Trophoblast cell (in vitro differentiated cells and primary cell): ENCODE data around the gene CLCNKB.

Experiments
- DNase-seq, 2 donors: peaks; one replicate each; pipeline ENCODE4 v3.0.0-alpha.2; 2016
- H2AFZ ChIP-seq: 2 replicates; pipeline ENCODE4 v1.6.1; 2013; ENCODE audit warnings: low read length, moderate library complexity, mild to moderate bottlenecking; ENCODE audit not compliant: insufficient read depth, poor library complexity
- H2AK5ac ChIP-seq: 2 replicates; pipeline ENCODE4 v1.6.1; 2013; ENCODE audit warnings: mild to moderate bottlenecking, low read length
- H2BK120ac ChIP-seq: 2 replicates; pipeline ENCODE4 v1.6.1; 2013; ENCODE audit warnings: low read length, mild to moderate bottlenecking, moderate library complexity; ENCODE audit not compliant: insufficient read depth, poor library complexity
- H2BK12ac ChIP-seq: 2 replicates; pipeline ENCODE4 v1.6.1; 2013; ENCODE audit warnings: mild to moderate bottlenecking, low read length, moderate library complexity
- H2BK5ac ChIP-seq: 2 replicates; pipeline ENCODE4 v1.6.1; 2013; ENCODE audit warnings: low read length, low read depth, moderate library complexity, mild to moderate bottlenecking; ENCODE audit not compliant: poor library complexity
- H3K14ac ChIP-seq: 2 replicates; pipeline ENCODE4 v1.6.1; 2013; ENCODE audit warnings: mild to moderate bottlenecking, low read length
- H3K18ac ChIP-seq: 2 replicates; pipeline ENCODE4 v1.6.1; 2013; ENCODE audit warnings: mild to moderate bottlenecking, low read length
- H3K23ac ChIP-seq: 2 replicates; pipeline ENCODE4 v1.6.1; 2013; ENCODE audit warnings: low read length
- H3K27ac ChIP-seq: 2 replicates; pipeline ENCODE4 v1.5.1; 2013; ENCODE audit warnings: low read depth, mild to moderate bottlenecking, inconsistent platforms, low read length, moderate library complexity
- H3K27me3 ChIP-seq: 2 replicates; pipeline ENCODE4 v1.6.1; 2013; ENCODE audit warnings: inconsistent platforms, mild to moderate bottlenecking, low read length, moderate library complexity; ENCODE audit not compliant: insufficient read depth
- H3K36me3 ChIP-seq, 2 experiments: 1 replicate in 1 of 2; 2 replicates in 1 of 2; pipeline ENCODE4 v1.6.1; 2013; ENCODE audit warnings: low read length in 2 of 2, mild to moderate bottlenecking in 2 of 2, moderate library complexity in 1 of 2; ENCODE audit not compliant: insufficient read depth in 2 of 2, control insufficient read depth in 1 of 2
- H3K4ac ChIP-seq: 2 replicates; pipeline ENCODE4 v1.6.1; 2013; ENCODE audit warnings: low read depth, mild to moderate bottlenecking, low read length, moderate library complexity
- H3K4me1 ChIP-seq, 2 experiments: 1 replicate in 1 of 2; 2 replicates in 1 of 2; pipeline ENCODE4 v1.6.1; 2013; ENCODE audit warnings: low read length in 2 of 2, mild to moderate bottlenecking in 2 of 2, moderate library complexity in 1 of 2; ENCODE audit not compliant: insufficient read depth in 2 of 2, control insufficient read depth in 1 of 2
- H3K4me2 ChIP-seq: 2 replicates; pipeline ENCODE4 v1.6.1; 2013; ENCODE audit warnings: inconsistent platforms, mild to moderate bottlenecking, low read length, moderate library complexity
- H3K4me3 ChIP-seq: 2 replicates; pipeline ENCODE4 v1.5.1; 2013; ENCODE audit warnings: mild to moderate bottlenecking, low read depth, low read length, inconsistent platforms
- H3K79me1 ChIP-seq: one replicate; pipeline ENCODE4 v1.6.1; 2013; ENCODE audit warnings: low read length
- H3K79me2 ChIP-seq: 2 replicates; pipeline ENCODE4 v1.6.1; 2013; ENCODE audit warnings: low read length, mild to moderate bottlenecking; ENCODE audit not compliant: control insufficient read depth, insufficient read depth, poor library complexity
- H3K9ac ChIP-seq: 2 replicates; pipeline ENCODE4 v1.6.1; 2013; ENCODE audit warnings: mild to moderate bottlenecking, low read length
- H3K9me3 ChIP-seq: 2 replicates; pipeline ENCODE4 v1.6.1; 2013; ENCODE audit warnings: low read depth, mild to moderate bottlenecking, control low read depth, inconsistent platforms, low read length; ENCODE audit not compliant: insufficient read depth
- H4K12ac ChIP-seq: 2 replicates; pipeline ENCODE4 v1.6.1; 2013; ENCODE audit warnings: low read depth, mild to moderate bottlenecking, low read length, moderate library complexity
- H4K8ac ChIP-seq: 2 replicates; pipeline ENCODE4 v1.6.1; 2013; ENCODE audit warnings: low read depth, mild to moderate bottlenecking, low read length, moderate library complexity
- H4K91ac ChIP-seq: one replicate; pipeline ENCODE4 v1.6.1; 2013; ENCODE audit warnings: low read depth, mild to moderate bottlenecking, low read length, moderate library complexity
- WGBS: extraction: QIAGEN DNeasy Blood & Tissue Kit; methylation state at CpG from one replicate; pipeline ENCODE4 v1.1.7; 2013; ENCODE audit warnings: missing lambda C conversion rate; ENCODE audit not compliant: insufficient read length, insufficient coverage; ENCODE audit errors: extremely low coverage; 5-methylcytosine and 5-hydroxymethylcytosine counted together

The CLCNKB gene

DNA sequence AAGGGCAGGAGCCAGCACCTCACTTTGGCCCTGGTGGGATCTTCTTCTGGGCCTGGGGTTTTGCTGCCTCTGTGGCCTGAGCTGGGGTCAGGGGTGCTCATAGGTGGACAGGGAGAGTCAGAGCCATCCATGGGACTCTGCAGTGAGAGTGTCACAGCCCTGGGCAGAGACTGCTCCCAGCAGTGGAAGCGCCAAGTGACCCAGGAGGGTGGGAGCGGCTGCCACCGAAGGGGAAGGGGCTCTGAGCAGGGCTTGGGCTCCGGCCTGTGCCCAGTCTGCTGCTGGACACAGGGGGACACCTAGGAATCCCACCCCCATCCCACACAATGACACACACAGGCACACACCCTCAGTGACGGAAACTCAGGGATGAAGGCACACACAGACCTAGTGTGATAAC lies 368 bp downstream of the CLCNKB start:
- Histone ChIP-seq H3K4me2 (no peak overlapping the region), H3K4me3 (no peak overlapping the region), H3K79me2 (no peaks in the 10 kb centered on the region), H2BK12ac (no peak overlapping the region), H3K27me3 (no peaks in the 10 kb centered on the region), H2AFZ (no peak overlapping the region), H3K9ac (no peak overlapping the region), H3K18ac (no peak overlapping the region), H3K36me3 (no peaks in the 10 kb centered on the region), H3K4ac (no peak overlapping the region), H2AK5ac (no peak overlapping the region), H3K27ac (no peak overlapping the region), H3K9me3 (no peaks in the 10 kb centered on the region), H4K12ac (no peak overlapping the region), H2BK5ac (no peak overlapping the region), H4K91ac (no peak overlapping the region), H3K23ac (no peak overlapping the region), H2BK120ac (no peak overlapping the region), H3K79me1 (peaks cover 3% of the 10 kb centered on the region), H4K8ac (no peak overlapping the region), H3K4me1 (peaks cover 2 to 4% of the 10 kb centered on the region in 2 experiments), H3K14ac (no peak overlapping the region)
- no peak for DNase-seq
- no CpG with 5 or more reads among the region's 5 CpGs for WGBS

DNA sequence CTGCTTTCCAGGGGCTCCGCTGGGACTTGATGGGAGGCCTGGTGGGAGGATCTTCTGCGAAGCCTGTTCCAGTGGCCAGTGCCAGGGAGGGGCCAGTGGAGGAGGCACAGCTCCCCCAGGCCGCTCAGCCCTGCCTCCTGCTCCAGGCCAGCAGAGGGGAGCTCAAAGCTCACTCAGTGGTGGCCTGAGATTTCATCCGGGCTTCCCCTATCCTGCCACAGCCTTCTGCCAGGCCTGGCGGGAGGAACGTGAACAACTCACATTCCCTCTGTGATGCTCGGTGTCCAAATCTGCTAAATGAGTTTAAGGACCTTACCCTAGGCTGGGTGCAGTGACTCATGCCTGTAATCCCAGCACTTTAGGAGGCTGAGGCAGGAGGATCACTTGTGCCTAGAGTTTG lies 3.3 kb downstream of the CLCNKB start:
- Histone ChIP-seq H3K9ac (no peak overlapping the region), H3K4ac (no peak overlapping the region), H3K27ac (no peak overlapping the region), H4K12ac (no peak overlapping the region), H3K23ac (no peak overlapping the region), H2BK5ac (no peak overlapping the region), H3K79me1 (peaks cover 3% of the 10 kb centered on the region), H2BK12ac (no peak overlapping the region), H3K4me1 (peaks cover 3 to 7% of the 10 kb centered on the region in 2 experiments), H3K18ac (no peak overlapping the region), H4K8ac (no peak overlapping the region), H2AFZ (no peak overlapping the region), H3K9me3 (no peaks in the 10 kb centered on the region), H2BK120ac (no peak overlapping the region), H3K4me2 (no peak overlapping the region), H3K36me3 (no peaks in the 10 kb centered on the region), H2AK5ac (no peak overlapping the region), H3K79me2 (no peaks in the 10 kb centered on the region), H3K14ac (no peak overlapping the region), H3K4me3 (no peak overlapping the region), H3K27me3 (no peaks in the 10 kb centered on the region), H4K91ac (no peak overlapping the region)
- WGBS, result no CpG with 5 or more reads among the region's 7 CpGs
- peak; percentile 50 to 78 for DNase-seq

DNA sequence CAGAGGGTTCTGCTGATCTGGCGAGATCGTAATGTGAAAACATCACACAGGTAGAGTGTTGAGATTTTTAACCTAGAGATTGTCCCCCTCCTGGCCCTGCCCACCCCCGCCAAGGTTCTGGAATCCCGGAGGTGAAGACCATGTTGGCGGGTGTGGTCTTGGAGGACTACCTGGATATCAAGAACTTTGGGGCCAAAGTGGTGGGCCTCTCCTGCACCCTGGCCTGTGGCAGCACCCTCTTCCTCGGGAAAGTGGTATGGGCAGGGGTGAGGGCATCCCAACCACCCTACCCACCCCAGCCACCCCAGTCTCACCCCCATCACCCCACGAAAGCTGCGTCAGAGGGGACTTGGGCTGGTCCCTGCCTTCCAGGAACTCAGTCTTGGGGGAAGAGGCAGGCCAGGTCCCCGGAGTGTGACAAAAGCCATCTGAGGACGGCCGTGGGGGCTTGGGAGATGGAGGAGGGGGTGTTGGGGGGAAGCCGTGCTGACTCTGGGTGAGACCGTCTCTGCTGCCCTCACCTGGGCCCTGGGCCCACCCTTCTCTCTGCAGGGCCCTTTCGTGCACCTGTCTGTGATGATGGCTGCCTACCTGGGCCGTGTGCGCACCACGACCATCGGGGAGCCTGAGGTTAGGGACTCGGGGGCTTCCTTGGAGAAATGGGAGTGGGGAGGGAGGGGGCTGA lies 4.4 kb downstream of the CLCNKB start:
- Histone ChIP-seq H3K18ac (no peak overlapping the region), H2BK5ac (no peak overlapping the region), H2AFZ (no peak overlapping the region), H3K9ac (no peak overlapping the region), H3K4ac (no peak overlapping the region), H3K4me2 (no peak overlapping the region), H3K79me1 (peaks cover 3% of the 10 kb centered on the region), H4K12ac (no peak overlapping the region), H4K91ac (no peak overlapping the region), H3K14ac (no peak overlapping the region), H3K27me3 (no peaks in the 10 kb centered on the region), H3K23ac (no peak overlapping the region), H2BK120ac (no peak overlapping the region), H2AK5ac (no peak overlapping the region), H3K4me3 (no peak overlapping the region), H2BK12ac (no peak overlapping the region), H3K79me2 (no peaks in the 10 kb centered on the region), H3K4me1 (peaks cover 3 to 7% of the 10 kb centered on the region in 2 experiments), H3K36me3 (no peaks in the 10 kb centered on the region), H3K27ac (no peak overlapping the region), H3K9me3 (no peaks in the 10 kb centered on the region), H4K8ac (no peak overlapping the region)
- WGBS, result no CpG with 5 or more reads among the region's 19 CpGs
- DNase-seq, result no peak

DNA sequence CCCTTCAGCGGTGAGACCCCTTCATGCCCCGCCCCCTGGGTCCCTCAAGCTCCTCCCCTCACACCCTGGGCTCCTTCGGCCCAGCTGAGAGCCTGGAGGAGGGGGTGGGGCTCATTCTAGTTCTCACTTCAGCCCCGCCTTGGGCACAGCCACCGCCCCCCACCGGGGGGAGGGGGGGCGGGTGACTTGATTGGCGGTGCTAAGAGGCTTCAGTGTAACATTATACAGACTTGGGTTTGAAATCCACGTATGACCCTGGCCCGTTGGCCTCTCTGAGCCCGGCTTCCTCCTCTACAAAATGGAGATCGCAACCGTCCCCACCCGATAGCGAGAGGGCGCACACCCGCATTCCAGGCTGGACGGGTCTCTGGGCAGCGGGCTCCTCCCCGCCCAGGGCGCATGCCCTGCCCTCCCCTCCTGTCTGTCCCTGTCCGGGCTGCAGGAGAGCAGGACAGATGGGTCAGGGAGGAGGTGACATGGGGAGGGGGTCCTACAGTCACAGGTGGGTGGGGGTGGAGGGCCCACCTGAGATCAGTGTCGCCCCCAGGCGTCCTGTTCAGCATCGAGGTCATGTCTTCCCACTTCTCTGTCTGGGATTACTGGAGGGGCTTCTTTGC lies 5.1 kb downstream of the CLCNKB start:
- Histone ChIP-seq H2BK12ac (no peak overlapping the region), H3K4me2 (peak overlapping the region; percentile 89), H3K79me2 (no peaks in the 10 kb centered on the region), H3K4me3 (peak overlapping the region; percentile 66), H3K9me3 (no peaks in the 10 kb centered on the region), H3K4ac (no peak overlapping the region), H3K18ac (no peak overlapping the region), H4K91ac (peak overlapping the region; percentile 4), H3K79me1 (peaks cover 3% of the 10 kb centered on the region), H3K23ac (no peak overlapping the region), H3K14ac (peak overlapping the region; percentile 2), H2AFZ (peak overlapping the region; percentile 64), H3K9ac (no peak overlapping the region), H3K36me3 (no peaks in the 10 kb centered on the region), H4K12ac (no peak overlapping the region), H3K4me1 (peaks cover 3 to 7% of the 10 kb centered on the region in 2 experiments), H3K27ac (no peak overlapping the region), H2BK5ac (no peak overlapping the region), H2BK120ac (no peak overlapping the region), H4K8ac (peak overlapping the region; percentile 37), H2AK5ac (no peak overlapping the region), H3K27me3 (no peaks in the 10 kb centered on the region)
- WGBS, result no CpG with 5 or more reads among the region's 25 CpGs
- peak in 1 of 2 donors; percentile 39 for DNase-seq
